Neutrophil (primary cell): ENCODE data around the gene LOXHD1.

Experiments
- H3K27ac ChIP-seq: fragments of 200-600 bp; sonication (generic); 2 replicates; pipeline ENCODE4 v1.5.1; 2016; ENCODE audit warnings: mild to moderate bottlenecking, moderate library complexity
- H3K27me3 ChIP-seq: fragments of 200-600 bp; sonication (generic); 2 replicates; pipeline ENCODE4 v1.6.0; 2016; ENCODE audit warnings: mild to moderate bottlenecking
- H3K36me3 ChIP-seq: fragments of 200-600 bp; sonication (generic); 2 replicates; pipeline ENCODE4 v1.5.1; 2017
- H3K4me1 ChIP-seq, 2 experiments: fragments of 200-600 bp in 1 of 2; sonication (generic) in 1 of 2; 1 replicate in 1 of 2; 2 replicates in 1 of 2; pipeline versions ENCODE4 v1.5.1 to v1.6.1; 2013 to 2016; ENCODE audit warnings: low read depth in 1 of 2, low read length in 1 of 2, mild to moderate bottlenecking in 1 of 2, moderate library complexity in 1 of 2; ENCODE audit not compliant: control insufficient read depth in 1 of 2, insufficient read depth in 1 of 2
- H3K4me3 ChIP-seq, 2 experiments: fragments of 200-600 bp in 1 of 2; sonication (generic) in 1 of 2; 1 replicate in 1 of 2; 2 replicates in 1 of 2; pipeline ENCODE4 v1.5.1; 2013 to 2016; ENCODE audit warnings: low read depth in 1 of 2, low read length in 1 of 2, mild to moderate bottlenecking in 1 of 2, moderate library complexity in 1 of 2
- H3K9me3 ChIP-seq: fragments of 200-600 bp; sonication (generic); 2 replicates; pipeline ENCODE4 v1.5.1; 2016
- TF ChIP-seq, protein P1 (sequence below): fragments of 200-600 bp; sonication (generic); IDR thresholded peaks from 2 replicates; pipeline ENCODE4 v1.5.1; 2016; ENCODE audit warnings: antibody characterized with exemption

Gene LOXHD1

GRCh38 chr18:46481048-46481846 is 175.8 kb downstream of the LOXHD1 start:
- Histone ChIP-seq H3K27ac (no peak overlapping the region), H3K27me3 (peaks cover 18% of the 10 kb centered on the region), H3K9me3 (no peaks in the 10 kb centered on the region), H3K4me1 (no peaks in the 10 kb centered on the region), H3K4me3 (no peak overlapping the region), H3K36me3 (peaks cover 69% of the 10 kb centered on the region)
- TF ChIP-seq, protein P1, sequence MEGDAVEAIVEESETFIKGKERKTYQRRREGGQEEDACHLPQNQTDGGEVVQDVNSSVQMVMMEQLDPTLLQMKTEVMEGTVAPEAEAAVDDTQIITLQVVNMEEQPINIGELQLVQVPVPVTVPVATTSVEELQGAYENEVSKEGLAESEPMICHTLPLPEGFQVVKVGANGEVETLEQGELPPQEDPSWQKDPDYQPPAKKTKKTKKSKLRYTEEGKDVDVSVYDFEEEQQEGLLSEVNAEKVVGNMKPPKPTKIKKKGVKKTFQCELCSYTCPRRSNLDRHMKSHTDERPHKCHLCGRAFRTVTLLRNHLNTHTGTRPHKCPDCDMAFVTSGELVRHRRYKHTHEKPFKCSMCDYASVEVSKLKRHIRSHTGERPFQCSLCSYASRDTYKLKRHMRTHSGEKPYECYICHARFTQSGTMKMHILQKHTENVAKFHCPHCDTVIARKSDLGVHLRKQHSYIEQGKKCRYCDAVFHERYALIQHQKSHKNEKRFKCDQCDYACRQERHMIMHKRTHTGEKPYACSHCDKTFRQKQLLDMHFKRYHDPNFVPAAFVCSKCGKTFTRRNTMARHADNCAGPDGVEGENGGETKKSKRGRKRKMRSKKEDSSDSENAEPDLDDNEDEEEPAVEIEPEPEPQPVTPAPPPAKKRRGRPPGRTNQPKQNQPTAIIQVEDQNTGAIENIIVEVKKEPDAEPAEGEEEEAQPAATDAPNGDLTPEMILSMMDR = no peak

- H3K9me3 ChIP-seq = no peaks in the 10 kb centered on the region
- H3K4me1 ChIP-seq = no peaks in the 10 kb centered on the region
- TF ChIP-seq, protein P1 = no peak
- peaks cover 11% of the 10 kb centered on the region for H3K27me3 ChIP-seq
- peaks cover 59% of the 10 kb centered on the region for H3K36me3 ChIP-seq
- no peak overlapping the region for H3K4me3 ChIP-seq
- no peak overlapping the region for H3K27ac ChIP-seq
Observed at GRCh38 chr18:46480226-46480625, 176.8 kb downstream of the LOXHD1 start.

- TF ChIP-seq, protein P1 = no peak
- Histone ChIP-seq H3K9me3 (no peaks in the 10 kb centered on the region), H3K36me3 (peaks cover 44% of the 10 kb centered on the region), H3K4me3 (no peak overlapping the region), H3K27ac (no peak overlapping the region), H3K4me1 (no peaks in the 10 kb centered on the region), H3K27me3 (no peaks in the 10 kb centered on the region)
Observed at GRCh38 chr18:46478796-46479195, 178.2 kb downstream of the LOXHD1 start.

- TF ChIP-seq, protein P1 = no peak
- Histone ChIP-seq H3K36me3 (peaks cover 32% of the 10 kb centered on the region), H3K4me3 (no peak overlapping the region), H3K27me3 (no peaks in the 10 kb centered on the region), H3K4me1 (no peaks in the 10 kb centered on the region), H3K9me3 (no peaks in the 10 kb centered on the region), H3K27ac (no peak overlapping the region)
Observed at GRCh38 chr18:46477425-46478011, 179.5 kb downstream of the LOXHD1 start.

DNA sequence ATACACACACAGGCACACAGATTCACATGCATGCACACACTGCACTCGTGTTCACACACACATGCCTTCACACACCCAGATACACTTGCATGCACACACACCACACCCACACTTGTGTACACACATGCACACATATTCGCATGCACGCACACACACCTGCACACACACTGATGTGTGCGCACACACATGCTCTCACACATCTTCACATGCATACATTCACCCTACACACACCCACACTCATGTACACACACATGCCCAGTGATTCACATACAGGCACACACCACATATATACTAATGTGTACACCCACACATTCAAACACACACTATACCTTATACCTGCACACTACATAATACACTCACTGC is 181.6 kb downstream of the LOXHD1 start:
- TF ChIP-seq, protein P1 = no peak
- H3K4me3 ChIP-seq = no peak overlapping the region
- no peaks in the 10 kb centered on the region for H3K4me1 ChIP-seq
- H3K9me3 ChIP-seq = no peaks in the 10 kb centered on the region
- H3K27me3 ChIP-seq = no peaks in the 10 kb centered on the region
- peaks cover 13% of the 10 kb centered on the region for H3K36me3 ChIP-seq
- no peak overlapping the region for H3K27ac ChIP-seq
